Measurements from ENCODE around the gene RPS10.
"Not testable (repeated sequence)": the region's sequence is repeated elsewhere in the genome, so short reads cannot be mapped to it uniquely, and the experiment has no call there.

RPS10 gene

DNA sequence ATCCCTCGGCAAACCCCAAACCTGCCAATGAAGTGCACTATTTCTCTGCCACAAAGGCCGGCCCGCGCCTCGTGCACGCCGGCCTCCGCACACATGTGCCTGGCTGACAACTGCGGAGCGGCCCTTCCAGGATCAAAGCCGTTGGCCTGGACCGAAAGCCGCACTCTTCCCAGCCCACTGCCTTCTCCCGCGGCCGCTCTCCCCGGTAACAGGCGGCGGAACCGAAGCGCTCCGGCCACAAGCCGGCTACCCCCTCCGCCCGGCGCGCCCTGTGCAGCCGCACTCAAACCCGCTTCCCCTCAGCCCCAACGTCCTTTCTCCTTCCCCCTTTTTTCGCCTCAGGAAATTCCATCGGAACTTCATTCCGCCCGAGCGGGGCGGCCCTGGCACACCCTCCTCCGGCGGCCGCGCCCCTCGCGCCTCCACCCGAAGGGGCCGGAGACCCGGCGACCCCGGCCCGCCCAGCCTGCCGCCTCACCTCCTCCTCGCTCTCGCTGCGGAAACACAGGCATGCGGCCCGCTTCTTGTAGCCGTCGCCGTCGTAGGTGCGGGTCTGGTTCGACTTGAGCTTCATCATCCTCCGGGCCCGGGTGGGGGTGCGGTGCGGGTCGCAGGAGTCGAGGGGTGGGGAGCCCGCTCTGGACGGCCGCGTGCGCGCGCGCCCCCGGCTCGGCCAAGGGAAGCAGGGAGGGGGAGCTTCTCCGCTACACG lies 33.9 kb downstream of the RPS10 start:
- peak; percentile 96 for DNase-seq

- no peak for DNase-seq
Observed at GRCh38 chr6:34391473-34391785, 34.4 kb downstream of the RPS10 start.

DNA sequence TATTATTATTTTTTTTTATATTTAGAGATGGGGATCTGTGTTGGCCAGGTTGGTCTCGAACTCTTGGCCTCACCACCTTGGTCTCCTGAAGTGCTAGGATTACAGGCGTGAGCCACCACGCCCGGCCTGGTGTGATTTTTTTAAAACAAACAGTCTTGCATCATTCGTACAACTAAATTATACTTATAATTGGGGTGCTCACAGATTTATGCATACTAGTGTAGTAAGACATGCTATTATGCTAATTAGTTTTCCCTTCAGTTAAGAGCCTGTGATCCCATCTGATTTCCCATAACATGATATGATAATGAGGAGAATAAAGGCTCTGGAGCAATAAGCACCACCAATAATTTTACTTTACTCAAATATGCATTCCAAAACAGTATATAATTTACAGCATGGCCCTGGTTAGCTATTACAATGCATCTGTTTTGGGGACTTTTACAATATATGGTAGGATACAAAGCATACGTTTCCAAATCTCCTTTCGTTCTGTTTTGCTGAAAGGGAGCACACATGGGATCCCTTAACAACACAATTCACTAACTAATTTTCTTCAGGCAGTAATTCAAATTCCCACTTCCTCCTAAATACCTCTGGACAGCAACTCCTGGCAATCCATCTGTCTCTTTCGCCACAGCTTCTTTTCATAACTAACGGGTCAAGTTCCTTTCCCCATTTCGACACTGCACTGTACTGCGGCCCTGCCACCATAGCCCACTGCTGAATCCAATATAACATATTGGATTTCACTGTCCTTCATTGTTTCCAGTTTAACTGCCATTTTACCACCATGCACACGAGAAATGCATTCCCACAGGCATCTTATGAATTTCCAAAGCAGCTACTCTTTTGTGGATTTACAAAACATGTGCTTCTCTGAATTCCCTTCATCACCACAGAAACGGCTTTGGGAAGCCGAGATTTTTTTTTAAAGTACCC lies 35.1 kb downstream of the RPS10 start:
- DNase-seq = peak; percentile 80

DNA sequence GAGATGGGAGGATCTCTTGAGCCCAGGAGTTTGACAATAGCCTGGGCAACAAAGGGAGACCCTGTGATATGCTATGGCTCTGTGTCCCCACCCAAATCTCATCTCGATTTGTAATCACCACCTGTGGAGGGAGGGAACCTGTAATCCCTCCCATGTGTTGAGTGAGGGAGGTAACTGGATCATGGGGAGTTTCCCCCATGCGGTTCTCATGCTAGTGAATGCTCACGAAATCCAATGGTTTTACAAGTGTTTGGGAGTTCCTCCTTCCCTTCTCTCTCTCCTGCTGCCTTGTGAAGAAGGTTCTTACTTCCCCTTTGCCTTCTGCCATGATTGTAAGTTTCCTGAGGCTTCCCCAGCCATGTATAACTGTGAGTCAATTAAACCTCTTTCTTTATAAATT lies 36.8 kb downstream of the RPS10 start:
- peak; percentile 80 for DNase-seq

- no peak for DNase-seq
Observed at GRCh38 chr6:34388421-34388820, 37.4 kb downstream of the RPS10 start.

DNA sequence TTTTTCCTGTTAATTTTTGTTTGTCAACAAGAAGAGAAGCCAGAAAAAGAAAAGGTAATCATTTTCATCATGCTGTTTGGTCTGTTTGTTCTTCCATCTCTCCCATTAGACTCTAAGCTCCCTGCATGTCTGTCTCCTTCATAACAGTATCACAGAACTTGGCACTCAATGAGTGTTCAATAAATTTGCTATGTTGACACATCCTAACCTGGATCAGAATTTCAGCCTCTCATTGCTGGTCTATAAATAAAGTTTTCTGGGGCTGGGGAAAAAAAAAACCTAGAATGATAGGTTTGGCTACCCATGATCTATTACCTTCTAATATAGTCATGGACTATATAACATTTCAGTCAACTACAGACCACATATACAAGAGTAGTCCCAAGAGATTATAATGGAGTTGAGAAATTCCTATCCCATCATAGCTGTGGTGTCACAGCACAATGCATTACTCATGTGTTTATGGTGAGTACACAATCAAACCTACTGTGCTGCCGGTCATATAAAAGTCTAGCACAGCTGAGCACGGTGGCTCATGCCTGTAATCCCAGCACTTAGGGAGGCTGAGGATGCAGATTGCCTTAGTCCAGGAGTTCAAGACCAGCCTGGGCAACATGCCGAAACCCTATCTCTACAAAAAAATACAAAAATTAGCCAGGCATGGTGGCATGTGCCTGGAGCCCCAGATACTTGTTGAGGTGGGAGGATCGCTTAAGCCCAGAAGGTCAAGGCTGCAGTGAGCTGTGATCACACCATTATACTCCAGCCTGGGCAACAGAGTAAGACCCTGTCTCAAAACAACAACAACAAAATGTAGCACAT lies 39.3 kb downstream of the RPS10 start:
- DNase-seq = no peak

- no peak for DNase-seq
Observed at GRCh38 chr6:34385793-34386195, 40.1 kb downstream of the RPS10 start.

DNA sequence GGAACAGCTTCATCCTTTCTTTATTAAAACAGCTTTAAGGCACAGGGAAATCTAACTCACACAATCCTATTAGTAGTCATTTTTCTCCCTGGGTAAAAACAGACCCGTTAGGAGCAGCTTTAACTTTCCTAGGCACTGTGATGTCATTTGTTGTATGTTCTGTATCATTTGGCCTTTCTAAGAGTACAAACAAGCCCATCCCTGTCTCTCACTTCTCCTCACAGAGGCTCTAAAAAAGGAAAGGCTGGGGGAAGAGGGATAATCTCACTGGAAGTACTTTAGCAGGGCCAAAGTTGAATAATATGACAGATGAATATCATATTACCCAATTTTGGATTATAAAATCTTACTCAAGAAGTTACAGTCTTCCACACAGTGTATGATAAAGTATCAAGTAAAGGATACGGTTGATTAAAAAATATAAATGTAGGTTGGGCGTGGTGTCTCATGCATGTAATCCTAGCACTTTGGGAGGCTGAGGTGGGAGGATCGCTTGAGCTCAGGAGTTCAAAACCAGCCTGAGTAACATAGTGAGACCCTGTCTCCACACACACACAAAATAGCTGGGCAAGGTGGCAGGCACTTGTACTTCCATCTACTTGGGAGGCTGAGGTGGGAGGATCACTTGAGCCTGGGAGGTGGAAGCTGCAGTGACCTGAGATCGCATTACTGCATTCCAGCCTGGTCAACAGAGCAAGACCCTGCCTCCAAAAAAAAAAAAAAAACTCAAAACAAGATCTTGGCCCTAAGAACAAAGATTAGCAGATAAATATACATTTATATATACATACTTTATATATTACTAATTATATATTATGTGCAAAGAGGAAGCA lies 41.3 kb downstream of the RPS10 start:
- DNase-seq = no peak

- DNase-seq = no peak
Observed at GRCh38 chr6:34383656-34384320, 42.1 kb downstream of the RPS10 start.

- DNase-seq = no peak
Observed at GRCh38 chr6:34383161-34383631, 42.7 kb downstream of the RPS10 start.

GRCh38 chr6:34381081-34381480 lies 44.8 kb downstream of the RPS10 start:
- no peak for DNase-seq

GRCh38 chr6:34378470-34378869 lies 47.4 kb downstream of the RPS10 start:
- DNase-seq = no peak

DNA sequence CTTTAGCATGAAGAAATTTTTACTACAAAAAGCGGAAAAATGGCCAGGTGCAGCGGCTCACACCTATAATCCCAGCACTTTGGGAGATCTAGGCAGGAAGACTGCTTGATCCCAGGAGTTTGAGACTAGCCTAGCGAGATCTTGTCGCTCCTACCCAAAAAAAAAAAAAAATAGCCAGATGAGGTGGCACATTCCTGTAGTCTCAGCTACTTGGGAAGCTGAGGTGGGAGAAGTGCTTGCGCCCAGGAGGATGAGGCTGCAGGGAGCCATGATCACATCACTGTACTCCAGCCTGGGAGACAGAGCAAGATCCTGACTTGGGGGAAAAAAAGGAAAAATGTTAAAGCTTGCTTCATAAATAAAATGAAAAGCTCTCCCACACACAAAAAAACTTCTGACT lies 47.9 kb downstream of the RPS10 start:
- no peak for DNase-seq

- DNase-seq = not testable (repeated sequence)
Observed at GRCh38 chr6:34377571-34377970, 48.3 kb downstream of the RPS10 start.

DNA sequence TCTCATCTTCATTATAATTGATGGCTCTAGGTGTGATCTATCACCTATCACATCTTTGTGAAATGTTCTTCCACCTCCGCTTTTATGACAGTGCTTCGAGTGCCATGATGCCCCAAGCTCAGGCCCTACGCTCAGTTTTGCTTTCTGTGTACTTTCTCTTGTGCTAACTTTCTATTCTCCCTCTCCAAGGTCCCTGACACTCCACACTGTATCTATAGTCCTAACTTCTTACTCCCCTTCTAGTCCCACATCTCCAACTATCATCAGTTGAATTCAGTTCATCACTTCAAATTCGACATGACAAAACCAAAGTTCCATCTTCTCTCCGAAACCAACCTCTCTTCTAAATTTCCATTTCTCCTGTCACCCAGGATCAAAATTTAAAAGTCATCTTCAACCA lies 50.0 kb downstream of the RPS10 start:
- DNase-seq = no peak

GRCh38 chr6:34374508-34374907 lies 51.4 kb downstream of the RPS10 start:
- no peak for DNase-seq

DNA sequence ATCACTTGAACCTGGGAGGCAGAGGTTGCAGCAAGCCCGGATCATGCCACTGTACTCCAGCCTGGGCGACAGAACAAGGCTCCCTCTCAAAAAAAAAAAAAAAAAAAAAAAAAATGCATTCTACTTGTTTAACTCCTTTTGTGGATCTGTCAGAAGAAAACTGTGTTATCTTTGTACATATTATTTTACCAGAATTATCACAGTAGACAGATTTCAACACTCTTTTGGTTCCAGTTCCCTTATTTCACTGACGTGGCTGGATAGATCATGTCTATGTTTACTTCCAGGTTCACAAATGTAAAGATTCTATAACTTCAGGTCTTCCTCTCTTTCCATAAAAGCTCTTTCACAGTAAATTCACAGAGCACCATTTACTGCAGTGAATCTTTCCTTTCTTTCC lies 51.8 kb downstream of the RPS10 start:
- no peak for DNase-seq

DNA sequence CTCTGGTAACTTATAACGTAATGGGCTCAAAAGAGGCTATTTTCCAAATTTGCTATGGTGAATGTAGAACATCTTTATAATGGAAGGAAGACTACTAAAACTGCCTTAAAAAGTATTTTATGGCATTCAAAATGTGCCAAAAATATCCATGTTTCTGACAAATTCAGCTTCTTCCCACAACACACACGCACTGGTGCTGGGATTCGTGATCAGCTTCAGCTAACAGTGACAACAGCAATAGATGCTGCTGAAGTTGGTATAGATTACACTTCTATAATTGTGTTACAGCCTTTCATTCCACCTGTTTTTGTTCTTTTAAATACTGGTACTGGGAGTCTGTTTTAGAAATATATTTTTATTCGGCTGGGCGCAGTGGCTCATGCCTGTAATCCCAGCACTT lies 52.4 kb downstream of the RPS10 start:
- DNase-seq = no peak

- not testable (repeated sequence) for DNase-seq
Observed at GRCh38 chr6:34371865-34372264, 54.0 kb downstream of the RPS10 start.

DNA sequence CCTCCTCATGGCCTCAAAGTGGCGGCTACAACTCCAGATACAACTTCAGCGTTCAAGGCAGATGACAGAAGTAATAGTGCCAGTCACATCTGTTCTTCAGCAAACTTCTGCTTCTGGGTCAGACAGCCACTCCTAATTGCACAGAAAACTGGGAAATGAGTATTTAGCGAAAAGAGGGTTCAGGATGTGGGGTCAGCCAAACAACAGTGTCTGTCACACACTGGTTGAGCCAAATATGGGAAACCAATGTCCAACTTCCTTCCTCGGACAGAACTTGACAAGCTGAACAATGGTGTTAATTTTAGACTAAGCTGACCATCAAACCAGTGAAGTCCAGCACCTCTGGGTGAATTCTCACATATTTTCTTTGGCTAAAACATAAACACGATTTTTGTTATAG lies 55.5 kb downstream of the RPS10 start:
- no peak for DNase-seq

DNA sequence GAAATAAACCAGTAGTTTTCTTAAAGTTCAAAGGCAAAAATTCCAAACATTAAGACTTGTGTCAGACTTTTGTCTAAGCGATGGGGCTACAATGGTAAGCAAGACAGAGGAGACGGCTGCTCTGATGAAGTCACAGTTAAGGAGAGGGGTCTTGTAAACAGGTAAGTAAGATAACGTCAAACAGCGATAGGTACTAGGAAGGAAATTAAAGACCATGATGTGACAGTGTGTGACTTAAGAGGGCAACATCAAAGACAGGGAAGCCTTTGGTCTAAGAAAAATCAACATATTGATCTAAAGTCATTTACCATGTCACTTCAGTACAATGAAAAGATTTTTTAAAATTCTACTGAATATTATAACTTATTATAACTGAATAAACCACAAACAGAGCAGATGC lies 56.5 kb downstream of the RPS10 start:
- DNase-seq = no peak

Data from NCI-H82 (cell line).